ENCODE data around the gene PPP3R1. TPM values are rescaled to one million over a fixed set of nuclear protein-coding genes. Genes with fewer than 3 reads are reported as not detected.

PPP3R1 gene
- total RNA-seq, 1 donor from 2014 or later = 67.7 TPM

DNA sequence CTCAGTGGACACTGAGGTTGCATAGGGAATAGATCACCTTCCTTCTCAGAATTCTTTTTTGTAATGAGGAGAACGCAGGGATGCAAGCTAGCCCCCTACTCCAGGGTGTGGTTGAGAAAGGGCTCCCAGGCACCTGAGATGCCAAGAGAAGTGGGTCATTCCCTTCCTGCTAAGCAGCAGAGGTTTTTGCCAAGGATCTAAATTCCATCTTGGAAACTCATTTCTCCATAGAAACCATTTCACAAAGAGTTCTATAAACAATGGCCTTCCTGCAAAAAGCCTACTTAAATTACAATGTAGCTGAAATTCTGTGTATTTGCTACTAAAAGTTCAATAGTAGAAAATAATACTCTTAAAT lies 3.7 kb upstream of the PPP3R1 start:
- no peak for DNase-seq

DNA sequence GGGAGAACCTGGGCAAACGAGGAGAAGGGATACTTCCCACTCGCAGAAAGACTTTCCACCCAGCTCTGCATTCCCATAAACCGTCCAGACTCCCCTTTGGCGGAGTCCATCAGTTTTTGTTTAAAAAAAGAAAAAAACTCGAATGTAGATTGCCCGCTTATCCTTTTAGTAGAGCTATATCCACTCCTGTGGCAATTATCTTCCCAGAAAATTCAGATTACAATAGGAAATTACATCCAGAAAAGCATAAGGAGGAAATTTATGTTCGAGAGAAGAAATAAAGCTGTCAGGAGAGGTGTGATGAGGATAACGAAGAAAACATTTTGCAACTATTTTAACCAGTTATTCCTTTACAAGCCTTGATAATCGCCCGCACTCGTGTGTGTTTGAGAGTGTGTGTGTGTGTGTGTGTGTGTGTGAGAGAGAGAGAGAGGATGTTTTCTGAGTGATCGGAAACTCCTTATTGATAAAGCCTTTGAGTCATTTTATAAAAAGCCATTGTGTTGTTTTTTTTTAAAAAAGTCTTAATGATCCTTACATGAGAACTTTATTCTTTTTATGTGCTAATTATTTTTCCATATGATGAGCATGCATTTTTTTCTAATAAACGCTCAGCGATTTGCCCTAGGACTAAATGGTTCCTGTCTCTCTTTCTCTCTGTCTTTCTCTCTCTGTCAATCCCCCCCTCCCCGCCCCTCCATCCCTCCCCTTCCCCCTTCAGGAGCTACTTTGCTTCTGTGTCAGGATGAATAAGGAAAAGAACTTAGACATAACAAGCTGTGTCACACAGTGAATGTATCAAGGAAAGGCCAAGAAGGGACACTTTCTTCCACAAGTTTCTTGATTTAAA lies 1.1 kb upstream of the PPP3R1 start:
- DNase-seq = no peak

DNA sequence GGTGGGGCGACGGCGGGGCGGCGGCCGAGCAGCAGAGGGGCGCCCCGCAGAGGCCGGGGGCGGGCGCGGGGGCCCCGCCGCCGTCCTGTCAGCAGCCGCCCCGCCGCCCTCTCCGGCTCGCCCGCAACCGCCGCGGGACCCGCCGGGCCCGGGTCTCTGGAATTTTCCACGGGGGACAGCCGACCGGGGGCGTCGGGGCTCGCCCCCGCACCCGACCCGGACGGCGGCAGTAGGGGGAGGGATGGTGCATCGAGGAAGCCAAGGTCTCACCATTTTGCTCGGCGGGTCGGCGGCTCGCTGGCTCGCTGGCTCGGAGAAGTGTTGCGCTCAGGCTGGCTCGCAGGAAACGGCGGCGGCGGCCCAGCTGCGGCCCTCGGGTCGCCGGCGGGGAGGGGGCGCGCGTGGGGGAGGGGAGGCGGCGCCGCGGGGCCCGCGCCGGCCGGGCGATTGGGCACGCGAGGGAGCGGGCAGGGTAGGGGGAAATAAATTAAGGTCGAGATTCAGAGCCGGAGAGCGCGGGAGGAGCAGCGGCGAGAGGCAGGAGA lies 405 bp downstream of the PPP3R1 start:
- DNase-seq = no peak

DNA sequence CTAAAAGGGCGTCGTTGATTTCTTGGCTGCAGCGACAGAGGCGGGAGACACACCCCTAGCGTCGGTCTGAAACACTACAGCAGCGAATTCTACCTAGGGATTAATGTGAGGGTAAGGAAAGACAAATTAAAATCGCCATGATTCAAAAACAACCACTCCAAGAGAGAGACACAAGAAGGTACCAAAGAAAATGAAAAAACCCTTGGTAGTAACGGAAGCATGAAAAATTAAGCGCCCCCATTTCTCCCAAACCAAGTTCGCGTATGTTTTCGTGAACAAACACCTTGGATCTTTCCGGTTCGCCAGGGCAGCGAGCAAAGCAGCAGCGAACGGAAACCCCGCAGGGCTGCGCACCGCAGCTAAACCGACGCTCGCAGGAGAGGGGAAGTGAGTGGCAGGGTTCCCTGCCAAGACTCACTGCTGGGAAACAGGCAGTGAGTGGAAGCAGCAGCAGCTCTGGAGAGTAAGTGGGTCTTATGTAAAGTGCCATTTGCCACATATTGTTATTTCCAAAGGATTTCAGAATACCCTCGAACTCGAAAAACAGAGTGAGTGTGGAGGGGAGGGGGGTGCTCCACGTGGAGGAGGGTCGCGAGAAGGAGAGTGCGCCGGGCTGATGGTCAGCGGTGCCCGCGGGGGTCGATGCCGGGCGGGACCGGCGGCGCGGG lies 1.0 kb downstream of the PPP3R1 start:
- DNase-seq = no peak

DNA sequence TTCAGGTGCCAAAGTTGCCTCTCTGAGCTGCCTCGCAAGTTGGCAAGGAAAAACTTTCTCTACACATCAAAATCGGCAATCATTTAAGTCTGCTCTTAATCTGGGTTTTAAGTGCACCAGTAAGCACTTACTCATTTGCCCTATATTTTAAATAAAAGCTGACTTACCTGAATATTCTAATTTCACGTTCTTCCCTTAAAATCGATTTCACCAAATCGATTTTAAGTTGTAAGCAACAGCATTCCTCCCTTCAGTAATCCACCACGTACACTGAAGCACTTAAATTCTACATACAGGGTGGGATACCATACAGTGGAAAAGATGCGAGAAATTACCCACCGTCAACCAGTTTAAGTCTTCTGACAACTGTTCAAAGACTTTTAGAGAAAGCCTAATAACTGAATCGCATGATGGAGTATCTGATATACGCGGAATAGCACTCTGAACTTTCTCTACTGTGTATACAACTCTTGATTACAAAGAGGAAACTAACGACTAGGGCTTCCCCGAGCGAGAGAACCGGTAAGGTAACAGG lies 1.6 kb downstream of the PPP3R1 start:
- no peak for DNase-seq

DNA sequence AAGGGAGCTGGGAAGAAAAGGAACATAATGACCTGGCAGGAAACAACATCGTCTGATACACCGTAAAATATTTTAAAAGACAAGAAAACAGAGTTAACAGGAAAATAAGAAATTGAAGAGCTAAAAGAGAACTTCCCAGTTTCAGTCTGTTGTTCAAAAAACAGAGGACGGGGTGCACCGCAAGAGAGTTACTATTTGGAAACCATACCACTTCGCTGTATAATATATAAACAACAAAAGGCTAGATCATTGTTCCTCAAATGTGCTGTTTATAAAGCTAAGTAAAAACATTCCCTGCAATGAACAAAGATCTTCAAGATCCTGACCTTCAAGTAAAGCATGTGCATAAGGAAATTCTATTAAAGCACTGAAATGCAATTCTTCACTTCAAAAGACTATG lies 2.1 kb downstream of the PPP3R1 start:
- no peak for DNase-seq

DNA sequence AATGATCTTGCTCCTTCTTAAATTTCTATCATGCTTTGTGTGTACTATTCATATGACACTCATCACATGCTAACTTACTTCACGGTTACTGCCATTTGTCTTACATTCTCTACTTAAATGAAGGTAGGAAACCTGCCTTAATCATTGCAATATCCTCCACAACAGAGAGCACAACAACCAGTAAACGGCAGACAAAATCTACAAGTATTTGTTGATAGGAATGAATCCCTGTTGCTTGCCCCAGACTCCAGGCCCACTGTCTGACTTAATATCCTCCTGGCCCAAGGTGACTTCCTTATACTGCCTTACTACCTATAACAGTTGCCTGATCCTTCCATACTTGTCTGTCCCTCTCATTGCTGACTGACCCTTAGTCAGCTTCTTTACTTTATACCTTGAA lies 3.5 kb downstream of the PPP3R1 start:
- no peak for DNase-seq

DNA sequence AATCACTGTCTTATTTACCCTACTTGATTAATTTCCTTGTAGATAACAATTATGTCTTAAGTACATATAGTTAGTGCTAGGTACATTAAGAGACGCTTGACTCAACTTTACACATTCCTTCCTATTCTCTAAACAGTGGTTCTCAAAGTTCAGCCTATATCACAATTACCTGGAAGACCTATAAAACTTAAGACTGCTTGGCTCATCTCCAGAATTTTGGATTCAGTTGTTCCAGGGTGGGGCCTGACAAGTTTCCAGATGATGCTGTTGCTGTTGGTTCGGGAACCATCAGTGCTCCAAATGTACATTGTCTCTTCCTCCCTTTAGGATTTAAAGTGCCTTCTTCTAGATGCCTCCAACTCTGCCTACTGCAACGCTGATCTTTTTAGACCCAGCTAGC lies 4.0 kb downstream of the PPP3R1 start:
- DNase-seq = no peak

DNA sequence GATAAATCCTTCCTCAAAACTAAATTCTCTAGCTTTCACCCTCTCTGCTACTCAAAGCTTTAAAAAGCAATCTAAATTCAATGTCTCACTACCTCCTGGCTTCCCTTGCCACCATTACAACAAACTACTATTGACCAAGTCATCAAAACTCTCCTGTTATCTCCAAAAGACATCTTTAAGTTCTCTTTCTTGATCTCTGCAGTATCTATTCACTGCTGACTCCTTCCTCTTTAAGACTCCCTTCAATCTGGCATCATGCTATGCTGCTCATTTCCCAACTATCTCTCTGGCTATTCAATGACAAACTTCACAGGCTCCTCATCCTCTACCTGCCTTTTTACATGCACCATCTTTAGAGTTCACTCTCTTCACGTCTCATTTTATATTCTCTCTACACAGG lies 5.9 kb downstream of the PPP3R1 start:
- DNase-seq = no peak

DNA sequence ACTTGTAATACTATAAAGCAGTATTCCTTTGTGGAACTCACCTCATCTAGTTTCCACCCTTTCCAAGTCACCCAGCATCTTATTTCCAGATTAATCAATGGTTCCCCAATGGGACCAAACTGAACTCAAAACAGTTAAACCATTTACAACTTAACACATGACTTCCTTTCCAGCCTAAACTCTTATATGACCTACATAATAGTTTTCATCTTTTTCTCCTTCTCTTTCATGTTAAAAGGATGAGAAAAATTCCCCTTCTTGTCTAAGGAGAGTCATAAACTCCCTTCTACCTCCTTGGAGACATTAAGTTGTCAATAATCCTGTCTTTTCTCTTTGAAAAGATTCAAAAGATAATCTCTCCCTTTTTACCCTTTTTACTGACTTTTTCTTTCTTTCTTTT lies 6.7 kb downstream of the PPP3R1 start:
- no peak for DNase-seq

- no peak for DNase-seq
Observed at GRCh38 chr2:68245066-68245465, 7.3 kb downstream of the PPP3R1 start.

DNA sequence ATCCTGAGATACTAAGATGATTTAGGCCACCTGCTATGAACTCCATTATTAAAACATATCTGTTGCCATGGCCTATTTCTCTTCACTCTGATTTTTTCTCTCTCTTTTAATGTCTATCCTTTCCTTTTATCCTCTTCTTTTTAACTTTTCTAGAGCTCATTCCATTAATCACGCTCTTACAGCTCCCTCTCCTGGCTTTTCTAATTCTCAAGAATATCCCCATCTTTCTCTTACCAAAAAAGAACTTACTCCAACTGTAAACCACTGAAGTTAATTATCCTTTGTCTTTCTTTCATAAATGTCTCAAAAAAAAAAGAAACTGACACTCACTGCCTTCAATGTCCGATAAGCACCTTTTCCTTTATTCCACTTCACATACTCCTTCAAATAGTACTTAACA lies 7.9 kb downstream of the PPP3R1 start:
- no peak for DNase-seq

DNA sequence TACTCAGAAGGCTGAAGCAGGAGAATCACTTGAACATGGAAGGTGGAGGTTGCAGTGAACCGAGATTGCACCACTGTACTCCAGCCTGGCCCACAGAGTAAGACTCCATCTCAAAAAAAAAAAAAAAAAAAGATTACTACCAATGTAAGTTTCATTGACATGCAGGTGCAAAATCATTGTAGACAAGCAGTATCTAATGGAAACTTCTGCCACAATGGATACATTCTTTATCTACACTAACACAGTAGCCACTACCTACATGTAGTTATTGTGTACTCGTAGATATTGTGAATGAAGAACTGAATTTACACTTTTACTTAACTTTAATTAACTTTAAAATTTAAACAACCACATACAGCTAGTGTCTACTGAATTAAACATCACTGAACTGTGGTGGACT lies 10.6 kb downstream of the PPP3R1 start:
- no peak for DNase-seq

DNA sequence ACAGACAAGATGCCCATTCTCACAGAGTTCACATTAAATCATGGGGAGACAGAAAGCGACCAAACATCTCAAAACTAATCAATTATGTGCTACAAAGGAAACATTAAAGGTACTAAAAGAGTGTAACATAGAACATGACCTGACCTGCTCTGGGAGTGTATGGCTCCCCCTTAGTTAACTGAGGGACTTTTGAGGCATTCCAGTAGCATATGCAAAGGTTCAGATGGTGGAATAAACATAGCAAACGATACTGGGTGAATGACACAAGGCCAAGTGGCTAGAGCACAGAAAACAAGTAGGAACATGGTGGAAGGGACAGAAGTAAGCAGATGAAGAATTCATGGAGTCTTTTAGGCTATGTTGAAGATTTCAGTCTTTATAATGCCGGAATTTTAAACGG lies 11.9 kb downstream of the PPP3R1 start:
- DNase-seq = no peak

DNA sequence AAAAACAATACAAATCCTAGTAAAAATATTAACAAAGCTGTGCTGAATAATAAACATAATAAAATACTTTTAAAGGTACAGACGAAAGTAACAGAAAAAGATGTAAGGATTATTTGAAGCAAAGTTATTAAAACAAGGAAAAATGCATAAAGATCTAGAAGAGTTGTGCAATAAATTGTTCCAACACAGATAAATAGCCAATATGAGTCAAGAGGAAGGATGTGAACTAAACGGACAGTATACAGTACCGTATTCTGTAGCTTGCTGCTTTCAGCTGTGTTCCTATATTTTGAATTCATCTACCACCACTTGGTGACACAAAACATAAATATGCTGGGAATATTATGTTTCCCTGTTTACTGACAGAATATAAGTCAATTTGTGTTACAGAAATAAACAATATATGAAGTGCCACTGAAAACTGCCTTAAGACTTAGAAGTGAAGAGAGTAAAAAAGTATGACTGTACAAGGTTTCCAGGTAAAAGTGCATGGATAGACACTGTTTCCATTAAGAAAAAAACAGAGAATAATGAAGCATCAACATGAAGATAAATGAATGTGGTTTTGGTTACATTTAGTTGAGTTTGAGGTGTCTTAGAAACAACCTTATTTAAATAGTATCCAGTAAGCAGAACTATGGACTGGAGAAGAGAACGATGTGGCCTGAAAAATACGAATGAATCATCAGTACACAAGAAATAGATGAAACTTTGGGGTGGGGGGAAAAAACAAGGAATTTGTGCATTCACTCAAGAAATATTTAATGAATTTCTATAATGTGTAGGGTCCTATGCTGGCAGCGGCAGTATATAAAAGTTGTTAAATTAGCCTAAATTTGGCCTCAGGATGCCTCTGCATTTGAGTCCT lies 13.1 kb downstream of the PPP3R1 start:
- DNase-seq = no peak

DNA sequence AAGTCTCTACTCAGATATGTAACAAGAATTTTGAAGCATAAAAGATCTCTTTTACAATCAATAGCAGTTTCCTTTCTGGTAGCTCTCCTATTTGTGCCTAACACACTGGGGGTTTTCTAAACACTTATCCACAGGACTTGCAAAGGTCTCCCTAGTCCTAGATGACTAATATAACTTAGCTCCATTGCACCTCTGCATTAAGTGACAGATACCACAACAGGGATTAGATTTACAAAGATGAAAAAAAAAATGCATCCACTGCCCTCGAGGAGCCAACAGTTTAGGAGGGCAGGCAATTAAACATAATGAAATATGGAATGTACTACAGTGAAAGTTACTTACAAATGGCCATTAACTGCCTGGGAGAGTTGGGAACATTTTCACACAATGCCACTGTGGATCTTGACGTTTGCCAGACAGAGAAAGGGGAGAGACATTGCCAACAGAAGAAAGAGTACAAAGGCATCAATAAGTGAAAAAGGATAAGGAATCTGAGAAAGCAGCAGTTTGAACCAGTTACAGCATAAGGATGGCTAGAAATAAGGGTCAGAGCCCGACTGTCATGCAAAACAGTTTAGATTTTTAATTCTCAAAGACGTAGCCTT lies 14.3 kb downstream of the PPP3R1 start:
- no peak for DNase-seq

DNA sequence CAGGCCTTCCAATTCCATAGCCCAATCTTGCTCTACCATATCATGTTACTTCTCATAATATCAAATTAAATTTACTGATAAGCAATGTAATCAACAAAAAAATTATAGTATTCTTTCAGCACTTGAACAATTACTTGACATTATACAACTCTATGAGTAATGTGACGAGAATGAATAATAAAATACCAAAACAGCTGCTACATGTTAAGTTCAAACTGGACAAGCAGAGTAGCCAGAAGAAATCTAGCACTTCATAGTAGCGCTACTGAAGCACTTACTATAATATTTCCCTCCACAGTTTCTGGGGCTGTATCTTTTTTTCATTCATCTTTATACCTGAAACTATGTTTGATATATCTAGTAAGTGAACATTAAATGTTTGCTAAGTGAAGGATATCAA lies 14.9 kb downstream of the PPP3R1 start:
- DNase-seq = no peak

DNA sequence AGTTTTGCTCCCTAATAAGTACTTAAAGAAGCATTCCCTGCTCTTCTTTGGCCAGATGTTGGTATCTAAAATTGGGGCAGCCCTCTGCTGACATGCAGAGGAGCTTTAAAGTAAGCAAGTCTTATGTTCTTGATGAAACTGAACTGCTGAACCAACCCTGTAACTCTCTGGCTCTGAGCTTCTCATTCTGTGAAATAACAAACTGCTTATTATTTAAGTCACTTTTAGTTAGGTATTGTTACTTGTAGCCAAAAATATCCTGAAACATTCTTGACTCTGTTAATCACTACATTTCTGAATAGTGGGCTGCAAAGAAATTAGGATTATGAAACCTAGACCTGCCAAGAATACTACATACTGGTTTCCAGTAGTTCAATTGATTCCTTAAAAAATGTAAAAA lies 15.5 kb downstream of the PPP3R1 start:
- no peak for DNase-seq

DNA sequence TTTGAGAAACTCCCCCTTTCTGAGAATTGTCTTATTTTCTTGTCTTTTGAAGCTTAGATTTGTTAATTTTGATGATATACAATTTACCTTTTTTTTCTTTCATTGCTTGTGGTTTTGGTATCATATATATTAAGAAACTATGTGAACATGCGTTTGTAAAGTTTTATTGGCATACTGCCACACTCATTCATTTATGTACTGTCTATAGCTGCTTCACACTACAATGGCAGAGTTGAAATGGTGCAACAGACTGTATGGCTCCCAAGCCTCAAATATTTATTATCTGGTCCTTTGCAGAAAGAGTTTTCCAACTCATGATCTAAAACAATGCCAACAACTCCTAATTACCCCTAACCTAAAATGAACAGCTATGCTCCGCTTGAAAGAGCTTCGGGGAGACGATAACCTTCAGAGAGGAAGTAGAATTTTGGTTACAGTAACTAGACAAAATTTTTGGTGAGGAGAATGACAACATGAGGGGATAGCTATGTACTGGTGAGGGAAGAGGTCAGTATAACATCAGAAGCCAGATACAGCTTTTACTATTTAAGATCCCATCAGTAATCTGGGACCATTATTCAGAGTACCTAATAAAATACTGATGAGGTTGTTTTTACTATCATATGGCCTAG lies 16.1 kb downstream of the PPP3R1 start:
- DNase-seq = no peak

- no peak for DNase-seq
Observed at GRCh38 chr2:68235090-68235489, 17.2 kb downstream of the PPP3R1 start.

DNA sequence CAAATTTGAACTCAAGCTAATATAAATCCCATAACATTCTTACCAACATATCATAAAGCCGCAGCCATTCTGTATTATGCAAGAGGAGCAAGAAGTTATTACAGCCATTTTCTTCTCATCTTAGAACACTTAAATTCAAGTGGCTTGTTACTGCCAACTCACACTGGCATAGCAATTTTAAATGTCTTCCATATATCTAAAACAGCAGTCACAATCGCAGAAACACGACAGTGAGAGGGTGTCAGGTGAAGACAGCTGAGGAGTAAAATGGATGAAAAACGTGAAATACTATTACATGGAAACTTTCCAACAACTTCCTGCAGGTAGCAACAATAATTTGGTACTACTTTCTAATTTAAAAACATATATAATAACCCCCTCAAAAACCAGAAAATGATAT lies 17.9 kb downstream of the PPP3R1 start:
- no peak for DNase-seq

- no peak for DNase-seq
Observed at GRCh38 chr2:68231061-68231372, 21.3 kb downstream of the PPP3R1 start.

All from occipital lobe (tissue), 2 donors.